Ectodermal cell (in vitro differentiated cells): ENCODE data around the gene ANAPC2.
"Not testable (repeated sequence)": the region's sequence is repeated elsewhere in the genome, so short reads cannot be mapped to it uniquely, and the experiment has no call there.

Source experiments
- H3K27ac ChIP-seq: 2 replicates; pipeline ENCODE4 v1.7.0; 2013; ENCODE audit warnings: mild to moderate bottlenecking, low read depth, low read length; ENCODE audit not compliant: insufficient read depth, poor library complexity, severe bottlenecking
- H3K27me3 ChIP-seq: 2 replicates; pipeline ENCODE4 v1.7.0; 2013; ENCODE audit warnings: mild to moderate bottlenecking, low read length; ENCODE audit not compliant: insufficient read depth, control insufficient read depth, poor library complexity, severe bottlenecking
- H3K36me3 ChIP-seq: one replicate; pipeline ENCODE4 v1.7.0; 2013; ENCODE audit warnings: low read length; ENCODE audit not compliant: control insufficient read depth, insufficient read depth
- H3K4me1 ChIP-seq: one replicate; pipeline ENCODE4 v1.7.0; 2013; ENCODE audit warnings: low read length; ENCODE audit not compliant: control insufficient read depth, insufficient read depth
- H3K4me3 ChIP-seq: 2 replicates; pipeline ENCODE4 v1.7.0; 2013; ENCODE audit warnings: low read depth, low read length, control low read depth; ENCODE audit not compliant: insufficient read depth
- H3K9me3 ChIP-seq: 2 replicates; pipeline ENCODE4 v1.7.0; 2013; ENCODE audit warnings: mild to moderate bottlenecking, low read length, moderate library complexity; ENCODE audit not compliant: control insufficient read depth
- WGBS, 2 experiments: methylation state at CpG; one replicate each; pipeline ENCODE4 v1.1.7; 2013; ENCODE audit warnings: missing lambda C conversion rate in 2 of 2; 5-methylcytosine and 5-hydroxymethylcytosine counted together

ANAPC2 gene

GRCh38 chr9:137139468-137140150 is 48.8 kb downstream of the ANAPC2 start:
- Histone ChIP-seq H3K4me3 (no peak overlapping the region), H3K27ac (no peak overlapping the region), H3K9me3 (no peaks in the 10 kb centered on the region), H3K27me3 (peaks cover 95% of the 10 kb centered on the region), H3K4me1 (no peaks in the 10 kb centered on the region), H3K36me3 (no peaks in the 10 kb centered on the region)
- 44% methylated on average over 37 of the region's 37 CpGs for WGBS, 2 experiments

GRCh38 chr9:137138722-137139467 is 49.5 kb downstream of the ANAPC2 start, which contains the start of gene GRIN1:
Gene GRIN1, plus strand, starts transcription at chr9:137139154. Its CDS starts 333 bp downstream, at chr9:137139487.
- no peaks in the 10 kb centered on the region for H3K9me3 ChIP-seq
- WGBS, 2 experiments, result 12% methylated on average over 104 of the region's 104 CpGs
- H3K27ac ChIP-seq, result no peak within 1 kb of the TSS
- H3K4me1 ChIP-seq, result no peaks in the 10 kb centered on the region
- no peaks in the 10 kb centered on the region for H3K36me3 ChIP-seq
- H3K4me3 ChIP-seq, result no peak within 1 kb of the TSS
- peaks cover 98% of the 10 kb centered on the region for H3K27me3 ChIP-seq

- H3K9me3 ChIP-seq, result no peaks in the 10 kb centered on the region
- WGBS, 2 experiments, result 16 to 20% methylated on average over 25 of the region's 25 CpGs
- H3K27ac ChIP-seq, result no peak overlapping the region
These were observed 50.2 kb downstream of the ANAPC2 start for GRCh38 chr9:137138058-137138721.

GRCh38 chr9:137136881-137137607 is 51.3 kb downstream of the ANAPC2 start:
- WGBS, 2 experiments, result 75 to 77% methylated on average over 23 of the region's 23 CpGs
- Histone ChIP-seq H3K27me3 (peaks cover 94% of the 10 kb centered on the region), H3K4me1 (no peaks in the 10 kb centered on the region), H3K4me3 (no peak overlapping the region), H3K9me3 (no peaks in the 10 kb centered on the region), H3K36me3 (no peaks in the 10 kb centered on the region), H3K27ac (no peak overlapping the region)

More at GRCh38 chr9:137138058-137138721, 50.2 kb downstream of the ANAPC2 start:
- Histone ChIP-seq H3K4me1 (no peaks in the 10 kb centered on the region), H3K36me3 (no peaks in the 10 kb centered on the region), H3K4me3 (no peak overlapping the region), H3K27me3 (peaks cover 97% of the 10 kb centered on the region)

GRCh38 chr9:137136261-137136880 is 52.0 kb downstream of the ANAPC2 start:
- Histone ChIP-seq H3K27ac (no peak overlapping the region), H3K4me1 (no peaks in the 10 kb centered on the region), H3K36me3 (no peaks in the 10 kb centered on the region), H3K27me3 (peaks cover 94% of the 10 kb centered on the region), H3K4me3 (no peak overlapping the region), H3K9me3 (no peaks in the 10 kb centered on the region)
- 48% methylated on average over 27 of the region's 27 CpGs for WGBS, 2 experiments

- 78% methylated on average over 9 of the region's 9 CpGs for WGBS, 2 experiments
- H3K9me3 ChIP-seq, H3K4me1 ChIP-seq, H3K27ac ChIP-seq, H3K4me3 ChIP-seq, H3K36me3 ChIP-seq: not testable (repeated sequence)
- H3K27me3 ChIP-seq, result peaks cover 94% of the 10 kb centered on the region
These were observed 53.2 kb downstream of the ANAPC2 start for GRCh38 chr9:137135154-137135553.

- WGBS, 2 experiments, result 77 to 80% methylated on average over 4 of the region's 4 CpGs
- no peaks in the 10 kb centered on the region for H3K9me3 ChIP-seq
- peaks cover 88% of the 10 kb centered on the region for H3K27me3 ChIP-seq
These were observed 54.2 kb downstream of the ANAPC2 start for GRCh38 chr9:137134191-137134590.

GRCh38 chr9:137130176-137130755 is 58.1 kb downstream of the ANAPC2 start:
- Histone ChIP-seq H3K27ac (no peak overlapping the region), H3K9me3 (no peaks in the 10 kb centered on the region), H3K4me1 (peaks cover 8% of the 10 kb centered on the region), H3K27me3 (peaks cover 50% of the 10 kb centered on the region), H3K36me3 (no peaks in the 10 kb centered on the region), H3K4me3 (peak overlapping the region; percentile 91)
- WGBS, 2 experiments, result 6% methylated on average over 58 of the region's 58 CpGs

More at GRCh38 chr9:137134191-137134590, 54.2 kb downstream of the ANAPC2 start:
- Histone ChIP-seq H3K27ac (no peak overlapping the region), H3K4me1 (no peaks in the 10 kb centered on the region), H3K4me3 (no peak overlapping the region), H3K36me3 (no peaks in the 10 kb centered on the region)

GRCh38 chr9:137129456-137130175 is 58.7 kb downstream of the ANAPC2 start:
- peaks cover 44% of the 10 kb centered on the region for H3K27me3 ChIP-seq
- H3K27ac ChIP-seq, result no peak overlapping the region
- peaks cover 8% of the 10 kb centered on the region for H3K4me1 ChIP-seq
- no peaks in the 10 kb centered on the region for H3K9me3 ChIP-seq
- H3K4me3 ChIP-seq, result peak overlapping the region; percentile 91
- 0% methylated on average over 86 of the region's 86 CpGs for WGBS, 2 experiments
- no peaks in the 10 kb centered on the region for H3K36me3 ChIP-seq
